ENCODE results near the gene POLR2E.

The POLR2E gene

DNA sequence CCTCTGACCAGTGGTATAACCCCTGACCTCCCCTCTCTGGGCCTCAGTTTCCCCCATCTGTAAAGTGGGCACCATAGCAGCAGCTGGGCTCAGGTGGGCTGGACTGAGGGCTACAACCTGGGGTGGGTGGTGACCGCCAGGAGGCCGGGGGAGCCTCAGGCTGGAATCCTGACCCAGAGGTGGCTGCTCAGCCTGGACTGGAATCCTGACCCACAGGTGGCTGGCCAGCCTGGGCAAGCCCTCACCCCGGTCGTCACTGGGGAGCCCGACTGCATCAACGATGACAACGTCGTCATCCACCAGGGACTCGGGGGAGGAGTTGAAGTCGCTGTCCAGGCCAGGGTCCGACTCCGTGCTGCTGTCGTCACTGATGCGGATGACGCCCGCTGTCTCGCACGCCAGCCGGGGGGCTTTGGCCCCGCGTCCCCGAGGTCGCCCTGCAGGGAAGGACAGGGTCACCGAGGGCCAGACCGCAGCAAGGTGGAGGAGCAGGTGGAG, 18.9 kb upstream of the POLR2E start:
- TF ChIP-seq CTCF (IDR thresholded peaks at IDR 0.05; ENCODE audit: insufficient read depth, low read depth, low read length, missing control alignments): no peak
- H3K4me3 ChIP-seq (ENCODE audit: low read length): no peak overlapping the region
- no peak for DNase-seq (ENCODE audit: low read depth)

- DNase-seq (ENCODE audit: low read depth): peak; percentile 92
- peak; percentile 71 for TF ChIP-seq CTCF (IDR thresholded peaks at IDR 0.05; ENCODE audit: insufficient read depth, low read depth, low read length, missing control alignments)
- no peak overlapping the region for H3K4me3 ChIP-seq (ENCODE audit: low read length)
These were observed 18.1 kb upstream of the POLR2E start for GRCh38 chr19:1113030-1113985.

DNA sequence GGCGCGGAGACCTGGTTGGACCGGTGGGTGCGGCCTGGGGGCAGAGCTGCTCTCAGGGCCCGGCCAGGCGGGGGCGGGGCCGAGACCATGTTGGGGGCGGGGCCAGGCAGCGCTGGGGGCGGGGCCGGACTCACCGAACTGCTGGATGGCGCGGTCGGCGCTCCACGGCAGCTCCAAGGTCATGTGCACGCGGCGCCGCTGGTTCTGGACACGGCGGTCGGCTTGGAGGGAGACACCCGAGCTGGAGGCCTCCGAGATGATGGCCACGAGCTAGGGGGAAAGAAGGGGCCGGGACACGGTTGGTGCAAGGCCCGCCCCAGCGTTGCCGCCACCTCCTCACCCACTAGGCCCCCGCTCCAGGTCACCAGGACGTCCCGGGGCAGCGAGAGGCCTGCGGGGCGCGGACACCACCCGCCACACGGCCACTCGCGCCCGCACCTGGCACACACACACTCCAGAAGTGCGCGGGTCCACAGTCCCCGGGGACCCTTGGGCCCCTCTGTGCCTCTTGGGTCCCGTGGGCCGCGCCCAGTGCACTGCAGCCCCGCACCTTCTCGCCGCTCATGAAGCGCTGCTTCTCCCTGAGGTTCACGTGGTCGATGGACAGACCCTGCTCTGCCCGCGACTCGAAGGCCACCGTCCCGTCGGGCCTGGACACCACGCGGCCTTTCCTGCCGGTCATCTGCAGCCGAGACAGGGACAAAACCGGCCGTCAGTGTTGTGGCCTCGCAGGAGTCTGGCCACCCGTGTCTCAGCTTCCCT, 17.3 kb upstream of the POLR2E start:
- DNase-seq (ENCODE audit: low read depth): peak; percentile 80
- TF ChIP-seq CTCF (IDR thresholded peaks at IDR 0.05; ENCODE audit: insufficient read depth, low read depth, low read length, missing control alignments): no peak

GRCh38 chr19:1111641-1112267, 16.6 kb upstream of the POLR2E start:
- TF ChIP-seq CTCF (IDR thresholded peaks at IDR 0.05; ENCODE audit: insufficient read depth, low read depth, low read length, missing control alignments): no peak
- no peak for DNase-seq (ENCODE audit: low read depth)
- H3K4me3 ChIP-seq (ENCODE audit: low read length): no peak overlapping the region

More for the DNA sequence above, 17.3 kb upstream of the POLR2E start:
- no peak overlapping the region for H3K4me3 ChIP-seq (ENCODE audit: low read length)

- no peak overlapping the region for H3K4me3 ChIP-seq (ENCODE audit: low read length)
- DNase-seq (ENCODE audit: low read depth): no peak
- no peak for TF ChIP-seq CTCF (IDR thresholded peaks at IDR 0.05; ENCODE audit: insufficient read depth, low read depth, low read length, missing control alignments)
These were observed 15.8 kb upstream of the POLR2E start for GRCh38 chr19:1110809-1111640.
